H9 (cell line): ENCODE measurements around the gene COA5. TPM values are rescaled to one million over a fixed set of nuclear protein-coding genes. Genes with fewer than 3 reads are reported as not detected.

Experiments used
- DNase-seq: peaks from one replicate; pipeline ENCODE4 v3.0.0-alpha.2; 2017
- H2AFZ ChIP-seq: one replicate; pipeline ENCODE4 v1.6.1; 2013; ENCODE audit warnings: mild to moderate bottlenecking, low read length, control low read depth, moderate library complexity
- H2AK5ac ChIP-seq: 2 replicates; pipeline ENCODE4 v1.6.1; 2013; ENCODE audit warnings: low read length, control low read depth, mixed read lengths; ENCODE audit not compliant: insufficient read length
- H2BK120ac ChIP-seq: one replicate; pipeline ENCODE4 v1.6.1; 2013; ENCODE audit warnings: low read depth, mild to moderate bottlenecking, low read length, control low read depth, inconsistent platforms; ENCODE audit not compliant: poor library complexity, severe bottlenecking
- H2BK12ac ChIP-seq: 2 replicates; pipeline ENCODE4 v1.6.1; 2013; ENCODE audit warnings: low read length, control low read depth, mixed read lengths, low read depth; ENCODE audit not compliant: insufficient read length
- H2BK15ac ChIP-seq: 2 replicates; pipeline ENCODE4 v1.6.1; 2013; ENCODE audit warnings: low read depth, low read length, control low read depth
- H2BK20ac ChIP-seq: one replicate; pipeline ENCODE4 v1.6.1; 2013; ENCODE audit warnings: low read depth, mild to moderate bottlenecking, low read length, control low read depth, inconsistent platforms; ENCODE audit not compliant: poor library complexity, severe bottlenecking
- H2BK5ac ChIP-seq: 2 replicates; pipeline ENCODE4 v1.6.1; 2013; ENCODE audit warnings: low read length, control low read depth, mixed read lengths; ENCODE audit not compliant: insufficient read length
- H3K14ac ChIP-seq: 2 replicates; pipeline ENCODE4 v1.6.1; 2013; ENCODE audit warnings: low read length, control low read depth; ENCODE audit not compliant: insufficient read depth
- H3K18ac ChIP-seq: 2 replicates; pipeline ENCODE4 v1.6.1; 2013; ENCODE audit warnings: low read depth, mild to moderate bottlenecking, mixed read lengths, low read length, control low read depth; ENCODE audit not compliant: insufficient read length
- H3K23ac ChIP-seq: 2 replicates; pipeline ENCODE4 v1.6.1; 2013; ENCODE audit warnings: low read length, control low read depth, mixed read lengths, low read depth; ENCODE audit not compliant: insufficient read length
- H3K23me2 ChIP-seq: 2 replicates; pipeline ENCODE4 v1.6.1; 2013; ENCODE audit warnings: low read depth, mild to moderate bottlenecking, mixed read lengths, low read length, control low read depth; ENCODE audit not compliant: insufficient read length, poor library complexity, severe bottlenecking
- H3K27ac ChIP-seq: 2 replicates; pipeline ENCODE4 v1.5.1; 2013; ENCODE audit warnings: low read length, control low read depth, mixed read lengths, low read depth; ENCODE audit not compliant: insufficient read length
- H3K27me3 ChIP-seq: 2 replicates; pipeline ENCODE4 v1.6.1; 2013; ENCODE audit warnings: low read length, control low read depth, inconsistent platforms; ENCODE audit not compliant: insufficient read depth
- H3K4ac ChIP-seq: 2 replicates; pipeline ENCODE4 v1.6.1; 2013; ENCODE audit warnings: low read depth, mild to moderate bottlenecking, control low read depth, inconsistent platforms, low read length, moderate library complexity
- H3K4me1 ChIP-seq: 2 replicates; pipeline ENCODE4 v1.6.1; 2013; ENCODE audit warnings: low read length, control low read depth, inconsistent platforms; ENCODE audit not compliant: insufficient read depth
- H3K4me2 ChIP-seq: 2 replicates; pipeline ENCODE4 v1.6.1; 2013; ENCODE audit warnings: low read length, control low read depth, mixed read lengths; ENCODE audit not compliant: insufficient read length, insufficient read depth
- H3K56ac ChIP-seq: 2 replicates; pipeline ENCODE4 v1.6.1; 2013; ENCODE audit warnings: low read depth, mild to moderate bottlenecking, mixed read lengths, low read length, control low read depth; ENCODE audit not compliant: insufficient read length
- H3K79me1 ChIP-seq: 2 replicates; pipeline ENCODE4 v1.6.1; 2013; ENCODE audit warnings: low read depth, mild to moderate bottlenecking, moderate library complexity, low read length, control low read depth, inconsistent platforms; ENCODE audit not compliant: insufficient read depth, poor library complexity, severe bottlenecking
- H3K79me2 ChIP-seq: 2 replicates; pipeline ENCODE4 v1.6.1; 2013; ENCODE audit warnings: low read length, control low read depth, inconsistent platforms; ENCODE audit not compliant: insufficient read depth
- H3K9ac ChIP-seq: 2 replicates; pipeline ENCODE4 v1.6.1; 2013; ENCODE audit warnings: low read length, control low read depth, mixed read lengths; ENCODE audit not compliant: insufficient read length; ENCODE audit errors: extremely low read depth
- H3K9me3 ChIP-seq: one replicate; pipeline ENCODE4 v1.6.1; 2013; ENCODE audit warnings: low read depth, low read length, inconsistent platforms; ENCODE audit not compliant: control insufficient read depth
- H3T11ph ChIP-seq: one replicate; pipeline ENCODE4 v1.6.1; 2013; ENCODE audit warnings: mild to moderate bottlenecking, low read length, control low read depth, inconsistent platforms
- H4K20me1 ChIP-seq: one replicate; pipeline ENCODE4 v1.6.1; 2013; ENCODE audit not compliant: control insufficient read depth, insufficient read length, insufficient read depth
- H4K5ac ChIP-seq: 2 replicates; pipeline ENCODE4 v1.6.1; 2013; ENCODE audit warnings: low read depth, mild to moderate bottlenecking, mixed read lengths, low read length, control low read depth; ENCODE audit not compliant: insufficient read length
- H4K8ac ChIP-seq: replicated peaks from 2 replicates; pipeline ENCODE4 v1.6.1; 2013; ENCODE audit warnings: low read length, control low read depth, mixed read lengths, low read depth; ENCODE audit not compliant: insufficient read length
- H4K91ac ChIP-seq: 2 replicates; pipeline ENCODE4 v1.6.1; 2013; ENCODE audit warnings: low read depth, mild to moderate bottlenecking, moderate library complexity, mixed read lengths, low read length, control low read depth; ENCODE audit not compliant: insufficient read length
- H3K27ac Mint-ChIP-seq, 3 experiments: 2 replicates in 2 of 3; 3 replicates in 1 of 3; pipeline ENCODE4 v1.8.0; 2020 to 2021; ENCODE audit warnings: mixed read lengths in 3 of 3, mild to moderate bottlenecking in 1 of 3, moderate library complexity in 1 of 3
- H3K27me3 Mint-ChIP-seq: 2 replicates; pipeline ENCODE4 v1.8.0; 2021; ENCODE audit warnings: low read depth, mild to moderate bottlenecking, moderate library complexity, mixed read lengths
- H3K36me3 Mint-ChIP-seq, 3 experiments: 2 replicates in 2 of 3; 3 replicates in 1 of 3; pipeline ENCODE4 v1.8.0; 2020 to 2021; ENCODE audit warnings: low read depth in 3 of 3, mixed read lengths in 3 of 3; ENCODE audit not compliant: insufficient read depth in 1 of 3
- H3K4me1 Mint-ChIP-seq, 2 experiments: 2 replicates each; pipeline ENCODE4 v1.8.0; 2020; ENCODE audit warnings: mixed read lengths in 2 of 2
- H3K4me3 Mint-ChIP-seq, 2 experiments: 2 replicates in 1 of 2; 3 replicates in 1 of 2; pipeline ENCODE4 v1.8.0; 2020 to 2021; ENCODE audit warnings: mild to moderate bottlenecking in 2 of 2, mixed read lengths in 2 of 2, moderate library complexity in 1 of 2
- H3K9me3 Mint-ChIP-seq, 2 experiments: 2 replicates in 1 of 2; 3 replicates in 1 of 2; pipeline ENCODE4 v1.8.0; 2020; ENCODE audit warnings: mild to moderate bottlenecking in 2 of 2, mixed read lengths in 2 of 2, moderate library complexity in 1 of 2
- CTCF ChIP-seq: fragments of 200-600 bp; sonication (generic); conservative IDR thresholded peaks from 3 replicates; pipeline ENCODE4 v1.8.0; 2021; ENCODE audit warnings: antibody characterized with exemption, mild to moderate bottlenecking
- WGBS: extraction: QIAGEN DNeasy Blood & Tissue Kit; methylation state at CpG from one replicate; pipeline ENCODE4 v1.1.7; 2013; ENCODE audit warnings: missing lambda C conversion rate, low lambda C conversion rate, mixed read lengths; ENCODE audit not compliant: insufficient read length; ENCODE audit errors: extremely low coverage; 5-methylcytosine and 5-hydroxymethylcytosine counted together
- total RNA-seq: library from RNA; stranded (reverse); gene quantifications from 2 replicates; pipeline ENCODE4 v1.2.1, GENCODE V29; 2021

The COA5 gene
- total RNA-seq, 1 experiment from 2014 or later: 23.6 TPM

GRCh38 chr2:98565286-98565860, 42.9 kb downstream of the COA5 start:
- H2AFZ ChIP-seq: no peak overlapping the region
- no peaks in the 10 kb centered on the region for H3K23me2 ChIP-seq
- H3K18ac ChIP-seq: no peak overlapping the region
- no peak overlapping the region for H2BK15ac ChIP-seq
- peaks cover 19 to 84% (median 53%) of the 10 kb centered on the region in 3 experiments; a peak in 6 of 7 replicates for H3K36me3 Mint-ChIP-seq
- H3K27ac Mint-ChIP-seq: no peak overlapping the region; a peak in 1 of 7 replicates
- H3K4ac ChIP-seq: no peak overlapping the region
- no peak overlapping the region for H3K4me2 ChIP-seq
- H2BK120ac ChIP-seq: no peak overlapping the region
- no peak overlapping the region for H2BK20ac ChIP-seq
- H3K4me1 ChIP-seq: no peaks in the 10 kb centered on the region
- no peak for DNase-seq
- no peak overlapping the region for H3K9ac ChIP-seq
- no peak overlapping the region for H2AK5ac ChIP-seq
- H3K4me1 Mint-ChIP-seq: no peaks in the 10 kb centered on the region
- peaks cover 2% of the 10 kb centered on the region for H3K27me3 Mint-ChIP-seq
- H2BK5ac ChIP-seq: no peak overlapping the region
- TF ChIP-seq CTCF: no peak
- H3K4me3 Mint-ChIP-seq: no peak overlapping the region
- H3K9me3 Mint-ChIP-seq: no peaks in the 10 kb centered on the region; a peak in 1 of 5 replicates
- H3K9me3 ChIP-seq: no peaks in the 10 kb centered on the region
- no peak overlapping the region for H2BK12ac ChIP-seq
- no peak overlapping the region for H3T11ph ChIP-seq
- no peak overlapping the region for H4K5ac ChIP-seq
- no peak overlapping the region for H3K14ac ChIP-seq
- no peaks in the 10 kb centered on the region for H3K27me3 ChIP-seq
- no peak overlapping the region for H4K91ac ChIP-seq
- H4K20me1 ChIP-seq: no peaks in the 10 kb centered on the region
- H3K79me1 ChIP-seq: no peaks in the 10 kb centered on the region
- H3K79me2 ChIP-seq: no peaks in the 10 kb centered on the region
- H3K23ac ChIP-seq: no peak overlapping the region
- H4K8ac ChIP-seq: no peak overlapping the region
- H3K56ac ChIP-seq: no peak overlapping the region
- WGBS: no CpG with 5 or more reads among the region's 9 CpGs
- H3K27ac ChIP-seq: no peak overlapping the region
